ENCODE measurements around the gene MAPK8. TPM values are rescaled to one million over a fixed set of nuclear protein-coding genes. Genes with fewer than 3 reads are reported as not detected.

Gene MAPK8
- total and polyA plus RNA-seq, 9 of the 15 experiments (the other 6 are each of a cell fraction or from before 2014, with no cell fraction given), result 6.4 to 159 (median 71.0) TPM

- no peak for TF ChIP-seq GTF2A2 (tag; IDR thresholded peaks at IDR 0.05)
- no peak for TF ChIP-seq ZNF444 (CRISPR knock-in tag; IDR thresholded peaks at IDR 0.05)
- 0 out of 2 replicates have a peak, but pooled peaks have one; percentile 53 for TF ChIP-seq ZNF583 (CRISPR knock-in tag; IDR thresholded peaks at IDR 0.05)
- no peak for TF ChIP-seq ZNF282 (CRISPR knock-in tag; IDR thresholded peaks at IDR 0.05)
- no peak for TF ChIP-seq ASH1L (IDR thresholded peaks at IDR 0.05; ENCODE audit: borderline replicate concordance, low read depth, partially characterized antibody)
- no peak for TF ChIP-seq TFE3 (CRISPR knock-in tag; IDR thresholded peaks at IDR 0.05)
- peak; percentile 51; the same call in 1 of the 2 replicates for TF ChIP-seq ZC3H4 (CRISPR knock-in tag; IDR thresholded peaks at IDR 0.05; ENCODE audit: borderline replicate concordance)
- TF ChIP-seq JUN (IDR thresholded peaks at IDR 0.05; ENCODE audit: borderline replicate concordance, low read depth, low read length), result no peak
- no peak for TF ChIP-seq JUN (CRISPR knock-in tag; IDR thresholded peaks at IDR 0.05; ENCODE audit: borderline replicate concordance)
These were observed 613 bp downstream of the MAPK8 start (continued) for GRCh38 chr10:48306870-48307710.

All from K562 (cell line).